HepG2 (cell line): Measurements from ENCODE around the gene THY1. TPM values are rescaled to one million over a fixed set of nuclear protein-coding genes. Genes with fewer than 3 reads are reported as not detected.

ENCODE experiments used
- ATAC-seq: fragments of 200-7000 bp; cut with Tn5 transposase; 3 replicates; pipeline ENCODE4 v1.9.1; 2020; ENCODE audit warnings: mild to moderate bottlenecking, moderate library complexity
- BruUV-seq: library from RNA; stranded (reverse); fragments of 400-500 nt; replicated peaks from 2 replicates; lab custom pipeline; 2021; lab: Mats Ljungman, UMichigan
- CTCF ChIA-PET: fragments of 300-600 bp; formaldehyde crosslinking; extraction: SDS; loops from one replicate; lab custom pipeline; 2021; ENCODE audit warnings: low total read pairs, inconsistent platforms, low intra/inter-chr PET ratio; lab: Yijun Ruan, JAX
- POLR2A ChIA-PET: fragments of 350-600 bp; sonication (Branson Sonifier 250); formaldehyde crosslinking; loops from one replicate; lab custom pipeline; 2020; ENCODE audit warnings: antibody characterized with exemption, inconsistent platforms; lab: Yijun Ruan, JAX
- DNase-seq: peaks from one replicate; pipeline ENCODE4 v3.0.0-alpha.2; 2015; ENCODE audit warnings: low spot score
- FAIRE-seq: peaks from 3 replicates; lab custom pipeline; 2011; peaks lifted over from hg19 to GRCh38; lab: Jason Lieb, UNC
- H2AFZ ChIP-seq: one replicate; pipeline ENCODE4 v1.6.1; 2011; ENCODE audit warnings: low read length, inconsistent platforms
- H3K27ac ChIP-seq: fragments of 300-600 bp; 3 replicates; pipeline ENCODE4 v1.8.0; 2011; ENCODE audit warnings: mixed run types, mild to moderate bottlenecking, mixed read lengths, low read length, inconsistent platforms; ENCODE audit not compliant: insufficient read depth; ENCODE audit errors: extremely low read length
- H3K27me3 ChIP-seq, 2 experiments: fragments of 200-600 bp in 1 of 2; 2 replicates in 1 of 2; 3 replicates in 1 of 2; pipeline versions ENCODE4 v1.6.0 to v1.8.0; 2011; ENCODE audit warnings: low read length in 2 of 2, mild to moderate bottlenecking in 2 of 2, moderate library complexity in 2 of 2, inconsistent platforms in 1 of 2; ENCODE audit not compliant: insufficient read depth in 2 of 2, control insufficient read depth in 1 of 2
- H3K36me3 ChIP-seq, 2 experiments: fragments of 200-600 bp in 1 of 2; replicated peaks in 1 of 2; 2 replicates in 1 of 2; 3 replicates in 1 of 2; pipeline versions ENCODE4 v1.5.1 to v1.8.0; 2011; ENCODE audit warnings: low read length in 2 of 2, inconsistent platforms in 1 of 2; ENCODE audit not compliant: insufficient read depth in 2 of 2, control insufficient read depth in 1 of 2
- H3K4me1 ChIP-seq: 2 replicates; pipeline ENCODE4 v1.5.1; 2012; ENCODE audit warnings: low read length, inconsistent platforms; ENCODE audit not compliant: insufficient read depth
- H3K4me2 ChIP-seq: 2 replicates; pipeline ENCODE4 v1.6.0; 2011; ENCODE audit warnings: low read depth, low read length, inconsistent platforms
- H3K4me3 ChIP-seq, 3 experiments: fragments of 200-600 bp in 1 of 3; sonication (generic), shearing (Covaris generic) in 1 of 3; replicated peaks in 1 of 3; 2 replicates each; pipeline ENCODE4 v1.5.1; 2011 to 2016; ENCODE audit warnings: low read length in 3 of 3, inconsistent platforms in 2 of 3, low read depth in 2 of 3, mild to moderate bottlenecking in 2 of 3, control low read depth in 1 of 3, mixed read lengths in 1 of 3; ENCODE audit not compliant: insufficient read depth in 1 of 3
- H3K79me2 ChIP-seq: one replicate; pipeline ENCODE4 v1.6.1; 2011; ENCODE audit warnings: low read length, inconsistent platforms; ENCODE audit not compliant: insufficient read depth
- H3K9ac ChIP-seq: 2 replicates; pipeline ENCODE4 v1.6.0; 2011; ENCODE audit warnings: mild to moderate bottlenecking, low read depth, low read length, inconsistent platforms; ENCODE audit not compliant: insufficient read depth
- H3K9me3 ChIP-seq: 2 replicates; pipeline ENCODE4 v1.5.1; 2012; ENCODE audit warnings: mild to moderate bottlenecking, low read length
- H4K20me1 ChIP-seq: 2 replicates; pipeline ENCODE4 v1.6.0; 2011; ENCODE audit warnings: inconsistent platforms, mild to moderate bottlenecking, low read length, moderate library complexity; ENCODE audit not compliant: insufficient read depth
- CCDC6 ChIP-seq: sonication (generic); formaldehyde crosslinking; IDR thresholded peaks from 2 replicates; pipeline ENCODE4 v1.8.1; 2022; ENCODE audit warnings: mild to moderate bottlenecking, missing genetic modification reagents, moderate library complexity
- CEBPG ChIP-seq: IDR thresholded peaks from 2 replicates; pipeline ENCODE4 v1.6.1; 2016
- CHD2 ChIP-seq: IDR thresholded peaks from 2 replicates; pipeline ENCODE4 v1.6.1; 2011; ENCODE audit warnings: low read depth, low read length, improper control_type of control experiment
- FOXP4 ChIP-seq: sonication (generic); formaldehyde crosslinking; IDR thresholded peaks from 2 replicates; pipeline ENCODE4 v1.4.0; 2020; ENCODE audit warnings: missing genetic modification reagents
- GZF1 ChIP-seq: sonication (generic); formaldehyde crosslinking; IDR thresholded peaks from 2 replicates; pipeline ENCODE4 v1.5.1; 2020; ENCODE audit warnings: mild to moderate bottlenecking, missing genetic modification reagents
- IKZF4 ChIP-seq: sonication (generic); formaldehyde crosslinking; IDR thresholded peaks from 2 replicates; pipeline ENCODE4 v1.5.1; 2020; ENCODE audit warnings: borderline replicate concordance, mild to moderate bottlenecking, low read depth, missing genetic modification reagents; ENCODE audit errors: not compliant biosample characterization
- IRX3 ChIP-seq: sonication (generic); formaldehyde crosslinking; IDR thresholded peaks from 2 replicates; pipeline ENCODE4 v1.8.1; 2023; ENCODE audit warnings: mild to moderate bottlenecking, low read depth, missing genetic modification reagents, borderline replicate concordance
- KDM1A ChIP-seq: IDR thresholded peaks from 2 replicates; pipeline ENCODE4 v1.6.1; 2016; ENCODE audit warnings: missing compliant biosample characterization
- PLSCR1 ChIP-seq: sonication (generic); formaldehyde crosslinking; IDR thresholded peaks from 2 replicates; pipeline ENCODE4 v1.5.0; 2020; ENCODE audit warnings: missing genetic modification reagents, mild to moderate bottlenecking, borderline replicate concordance
- POLR2G ChIP-seq: fragments of 200-400 bp; formaldehyde crosslinking; IDR thresholded peaks from 2 replicates; pipeline ENCODE4 v1.6.1; 2018; ENCODE audit warnings: mild to moderate bottlenecking, low read depth, low read length, moderate library complexity
- REST ChIP-seq, 2 experiments: IDR thresholded peaks; 2 replicates each; pipeline ENCODE4 v1.6.1; 2011 to 2012; ENCODE audit warnings: low read length in 2 of 2, borderline replicate concordance in 1 of 2, low read depth in 1 of 2, mild to moderate bottlenecking in 1 of 2, moderate library complexity in 1 of 2
- SIN3A ChIP-seq: IDR thresholded peaks from 2 replicates; pipeline ENCODE4 v1.6.1; 2011; ENCODE audit warnings: low read depth, mild to moderate bottlenecking, control low read depth, low read length, borderline replicate concordance
- SP4 ChIP-seq: sonication (generic); formaldehyde crosslinking; IDR thresholded peaks from 2 replicates; pipeline ENCODE4 v1.8.1; 2023; ENCODE audit warnings: mild to moderate bottlenecking, missing genetic modification reagents
- ZBTB8A ChIP-seq: sonication (generic); formaldehyde crosslinking; IDR thresholded peaks from 2 replicates; pipeline ENCODE4 v1.4.0; 2020; ENCODE audit warnings: mild to moderate bottlenecking, low read depth, missing genetic modification reagents, borderline replicate concordance
- ZFP82 ChIP-seq: sonication (generic); formaldehyde crosslinking; IDR thresholded peaks from 2 replicates; pipeline ENCODE4 v1.5.1; 2020; ENCODE audit warnings: mild to moderate bottlenecking, missing genetic modification reagents, borderline replicate concordance
- ZNF33B ChIP-seq: sonication (generic); formaldehyde crosslinking; IDR thresholded peaks from 2 replicates; pipeline ENCODE4 v1.5.1; 2020; ENCODE audit warnings: mild to moderate bottlenecking, missing genetic modification reagents
- ZNF547 ChIP-seq: sonication (generic); formaldehyde crosslinking; IDR thresholded peaks from 2 replicates; pipeline ENCODE4 v1.5.1; 2020; ENCODE audit warnings: mild to moderate bottlenecking, missing genetic modification reagents
- ZNF775 ChIP-seq: sonication (generic); formaldehyde crosslinking; IDR thresholded peaks from 2 replicates; pipeline ENCODE4 v1.4.0; 2020; ENCODE audit warnings: missing genetic modification reagents, mild to moderate bottlenecking, moderate library complexity, borderline replicate concordance
- WGBS: methylation state at CpG from one replicate; pipeline ENCODE4 v1.1.6; 2017; ENCODE audit warnings: low lambda C conversion rate; 5-methylcytosine and 5-hydroxymethylcytosine counted together
- in situ Hi-C: cut with HindIII; loops from 2 replicates; pipeline ENCODE4 v1.10.0; 2017; ENCODE audit warnings: low pct_unique_long_range_greater_than_20kb; ENCODE audit not compliant: extremely low pct_ligation_motif_present
- intact Hi-C: fragments of 100-400 bp; cut with micrococcal nuclease; formaldehyde crosslinking; loops from one replicate; pipeline ENCODE4 v1.10.0; 2022; ENCODE audit not compliant: unreplicated experiment
- polyA plus RNA-seq, 8 experiments: library from polyadenylated mRNA; depleted of rRNA in 3 of 8; stranded (reverse) in 7 of 8; unstranded in 1 of 8; fragments of >200 nt; fragmentation: Illumina TruSeq in 4 of 8; extraction: Trizol in 4 of 8; gene quantifications; 2 replicates each; pipeline versions ENCODE4 v1.2.1 to v1.2.3, GENCODE V29; 2011 to 2016; ENCODE audit warnings: low read depth in 4 of 8, missing spikeins in 1 of 8, mixed read lengths in 1 of 8; ENCODE audit not compliant: insufficient read depth in 1 of 8
- total RNA-seq, 5 experiments: library from RNA; depleted of rRNA; stranded (reverse); fragments of >200 nt; fragmentation: Illumina TruSeq; extraction: Trizol; gene quantifications; 2 replicates each; pipeline ENCODE4 v1.2.3, GENCODE V29; 2016; ENCODE audit warnings: low read depth in 1 of 5

The THY1 gene
- total and polyA plus RNA-seq, 2 of the 13 experiments (the other 11 are each of a cell fraction or from before 2014, with no cell fraction given): not detected

GRCh38 chr11:119380827-119381180 is 42.2 kb downstream of the THY1 start:
- no peak for FAIRE-seq
- Histone ChIP-seq H3K79me2 (peaks cover 12% of the 10 kb centered on the region), H3K9me3 (no peaks in the 10 kb centered on the region), H4K20me1 (no peaks in the 10 kb centered on the region), H3K9ac (peak overlapping the region; percentile 77), H2AFZ (peak overlapping the region; percentile 21), H3K36me3 (no peaks in the 10 kb centered on the region), H3K27me3 (no peaks in the 10 kb centered on the region; a peak in 1 of 5 replicates), H3K4me2 (peak overlapping the region; percentile 98), H3K4me1 (peaks cover 76% of the 10 kb centered on the region), H3K4me3 (peak overlapping the region; percentile 67 to 82 (median 68)), H3K27ac (peak overlapping the region; percentile 76)
- BruUV-seq: TSS peak; percentile 61
- intact Hi-C loops: loop anchor here (2.0 kb wide), 1 partner anchor 94 kb away; no protein-coding TSS in a partner anchor
- ATAC-seq: peak; percentile 42
- in situ Hi-C loops: no loop called here
- peak; percentile 47 for DNase-seq
- 4% methylated on average over 4 of the region's 10 CpGs for WGBS
- CTCF ChIA-PET: interaction anchor here (1.0 to 2.1 kb wide), 2 partner anchors 20 to 43 kb away, joined by 3 to 13 read pairs; no protein-coding TSS in a partner anchor
- POLR2A ChIA-PET: interaction anchor here (0.6 to 3.6 kb wide), 12 partner anchors 9 to 80 kb away, joined by 3 to 28 read pairs (median 6); partner anchors contain the start of genes C1QTNF5 and MCAM
- no peak for TF ChIP-seq IRX3 (CRISPR knock-in tag)
- no peak for TF ChIP-seq KDM1A (CRISPR knock-in tag)
- no peak for TF ChIP-seq SP4 (CRISPR knock-in tag)
- TF ChIP-seq REST (IDR thresholded peaks at IDR 0.05; ENCODE audit: borderline replicate concordance in 1 of 2, low read depth in 1 of 2, low read length in 2 of 2): no peak
- no peak for TF ChIP-seq POLR2G
- TF ChIP-seq ZNF775 (CRISPR knock-in tag): no peak
- no peak for TF ChIP-seq CHD2
- 0 out of 2 replicates have a peak, but pooled peaks have one; percentile 60 for TF ChIP-seq ZNF547 (CRISPR knock-in tag)
- TF ChIP-seq CEBPG: 0 out of 2 replicates have a peak, but pooled peaks have one; percentile 3
- no peak for TF ChIP-seq ZFP82
- TF ChIP-seq ZNF33B (CRISPR knock-in tag): 0 out of 2 replicates have a peak, but pooled peaks have one; percentile 7
- 0 out of 2 replicates have a peak, but pooled peaks have one; percentile 13 for TF ChIP-seq PLSCR1 (CRISPR knock-in tag)
- no peak for TF ChIP-seq ZBTB8A (CRISPR knock-in tag)
- TF ChIP-seq FOXP4 (CRISPR knock-in tag): peak; percentile 2; the same call in 1 of the 2 replicates
- 0 out of 2 replicates have a peak, but pooled peaks have one; percentile 25 for TF ChIP-seq GZF1 (CRISPR knock-in tag)
- peak; percentile 46 for TF ChIP-seq IKZF4 (CRISPR knock-in tag)
- TF ChIP-seq CCDC6 (CRISPR knock-in tag): 0 out of 2 replicates have a peak, but pooled peaks have one; percentile 16
- TF ChIP-seq SIN3A: 0 out of 2 replicates have a peak, but pooled peaks have one; percentile 36
